ENCODE measurements around the gene REEP6.

- TF ChIP-seq CTCF (IDR thresholded peaks at IDR 0.05) (no peak), POLR2A (IDR thresholded peaks at IDR 0.05) (no peak)
Measured at GRCh38 chr19:1494115-1494815, 3.3 kb downstream of the REEP6 start.
